ENCODE measurements around the gene NUDT8.
"Not testable (repeated sequence)": the region's sequence is repeated elsewhere in the genome, so short reads cannot be mapped to it uniquely, and the experiment has no call there.

Gene NUDT8

GRCh38 chr11:67611165-67611564 lies 18.6 kb downstream of the NUDT8 start:
- DNase-seq = no peak

GRCh38 chr11:67610302-67610868 lies 19.4 kb downstream of the NUDT8 start:
- no peak for DNase-seq

GRCh38 chr11:67609316-67609715 lies 20.4 kb downstream of the NUDT8 start:
- DNase-seq = no peak

GRCh38 chr11:67608486-67608885 lies 21.3 kb downstream of the NUDT8 start:
- DNase-seq = no peak

GRCh38 chr11:67607507-67607906 lies 22.2 kb downstream of the NUDT8 start:
- DNase-seq = no peak

GRCh38 chr11:67606492-67607295 lies 23.0 kb downstream of the NUDT8 start, which contains the start of gene NDUFV1:
Gene NDUFV1 (plus strand): TSS chr11:67606936. CDS start chr11:67607005, 69 bp downstream.
- DNase-seq = peak; percentile 98

- no peak for DNase-seq
These were observed 23.6 kb downstream of the NUDT8 start for GRCh38 chr11:67606093-67606491.

GRCh38 chr11:67605231-67606011 lies 24.3 kb downstream of the NUDT8 start:
- no peak for DNase-seq

GRCh38 chr11:67604815-67605214 lies 24.9 kb downstream of the NUDT8 start:
- DNase-seq = no peak

GRCh38 chr11:67604119-67604518 lies 25.6 kb downstream of the NUDT8 start:
- not testable (repeated sequence) for DNase-seq

- no peak for DNase-seq
These were observed 28.6 kb downstream of the NUDT8 start for GRCh38 chr11:67601098-67601497.

- no peak for DNase-seq
These were observed 29.3 kb downstream of the NUDT8 start for GRCh38 chr11:67600324-67601029.

- no peak for DNase-seq
These were observed 30.6 kb downstream of the NUDT8 start for GRCh38 chr11:67599149-67599548.

- not testable (repeated sequence) for DNase-seq
These were observed 31.8 kb downstream of the NUDT8 start for GRCh38 chr11:67597963-67598362.

GRCh38 chr11:67597458-67597857 lies 32.3 kb downstream of the NUDT8 start:
- DNase-seq = not testable (repeated sequence)

- no peak for DNase-seq
These were observed 32.9 kb downstream of the NUDT8 start for GRCh38 chr11:67596753-67597300.

- no peak for DNase-seq
These were observed 35.3 kb downstream of the NUDT8 start for GRCh38 chr11:67594480-67594879.

GRCh38 chr11:67593565-67593905 lies 36.2 kb downstream of the NUDT8 start:
- no peak for DNase-seq

- DNase-seq = no peak
These were observed 36.7 kb downstream of the NUDT8 start for GRCh38 chr11:67592880-67593564.

- not testable (repeated sequence) for DNase-seq
These were observed 40.8 kb downstream of the NUDT8 start for GRCh38 chr11:67588899-67589415.

GRCh38 chr11:67588136-67588503 lies 41.6 kb downstream of the NUDT8 start:
- no peak for DNase-seq
